AG04449 (cell line): ENCODE results near the gene PPM1L.

ENCODE experiments used
- CTCF ChIA-PET: fragments of 350-600 bp; formaldehyde crosslinking; extraction: SDS; loops from one replicate; lab custom pipeline; 2021; ENCODE audit warnings: antibody characterized with exemption; lab: Yijun Ruan, JAX
- POLR2A ChIA-PET: fragments of 400-600, 350-600 bp; formaldehyde crosslinking; extraction: SDS; loops from one replicate; lab custom pipeline; 2020; ENCODE audit warnings: antibody characterized with exemption, inconsistent platforms; lab: Yijun Ruan, JAX
- DNase-seq: peaks from one replicate; pipeline ENCODE4 v3.0.0-alpha.2; 2010; ENCODE audit warnings: low read depth, low spot score
- H3K4me3 ChIP-seq: 2 replicates; pipeline ENCODE4 v1.5.1; 2011; ENCODE audit warnings: low read depth, mild to moderate bottlenecking, control low read depth, low read length
- CTCF ChIP-seq: IDR thresholded peaks from one replicate; pipeline ENCODE4 v1.5.1; 2011; ENCODE audit warnings: mild to moderate bottlenecking, moderate library complexity, low read length, control low read depth, inconsistent platforms; ENCODE audit not compliant: insufficient read depth; ENCODE audit errors: missing control alignments

The PPM1L gene

GRCh38 chr3:161072751-161073150 is 316.7 kb downstream of the PPM1L start:
- DNase-seq: no peak
- ChIA-PET POLR2A (no interaction called here), CTCF (no interaction called here)
- H3K4me3 ChIP-seq: no peak overlapping the region
- no peak for TF ChIP-seq CTCF

- POLR2A ChIA-PET: no interaction called here
- no peak for TF ChIP-seq CTCF
These were observed 317.1 kb downstream of the PPM1L start for GRCh38 chr3:161073181-161073580.

GRCh38 chr3:161081633-161082032 is 325.6 kb downstream of the PPM1L start:
- CTCF ChIA-PET: no interaction called here
- no peak for DNase-seq
- POLR2A ChIA-PET: no interaction called here

More at GRCh38 chr3:161073181-161073580, 317.1 kb downstream of the PPM1L start:
- H3K4me3 ChIP-seq: no peak overlapping the region
- no peak for DNase-seq
- CTCF ChIA-PET: no interaction called here

GRCh38 chr3:161082063-161082462 is 326.0 kb downstream of the PPM1L start:
- POLR2A ChIA-PET: no interaction called here
- CTCF ChIA-PET: no interaction called here
- TF ChIP-seq CTCF: no peak
- no peak overlapping the region for H3K4me3 ChIP-seq
- no peak for DNase-seq

More at GRCh38 chr3:161081633-161082032, 325.6 kb downstream of the PPM1L start:
- H3K4me3 ChIP-seq: no peak overlapping the region
- no peak for TF ChIP-seq CTCF

GRCh38 chr3:161083131-161083530 is 327.1 kb downstream of the PPM1L start:
- ChIA-PET POLR2A (no interaction called here), CTCF (no interaction called here)
- no peak for DNase-seq
- H3K4me3 ChIP-seq: no peak overlapping the region
- no peak for TF ChIP-seq CTCF

- CTCF ChIA-PET: no interaction called here
- TF ChIP-seq CTCF: no peak
- no peak overlapping the region for H3K4me3 ChIP-seq
- no peak for DNase-seq
- POLR2A ChIA-PET: no interaction called here
These were observed 328.2 kb downstream of the PPM1L start for GRCh38 chr3:161084277-161084676.
